Neural progenitor cell (in vitro differentiated cells): ENCODE data around the gene DZIP1L. TPM values are rescaled to one million over a fixed set of nuclear protein-coding genes. Genes with fewer than 3 reads are reported as not detected.

ENCODE experiments used
- DNase-seq: peaks from one replicate; pipeline ENCODE4 v3.0.0-alpha.2; 2016; ENCODE audit warnings: low spot score
- H2AFZ ChIP-seq: fragments of 200-600 bp; sonication (generic); replicated peaks from 2 replicates; pipeline ENCODE4 v1.6.1; 2016; ENCODE audit warnings: antibody characterized with exemption
- H3F3A ChIP-seq: fragments of 200-600 bp; sonication (generic); 2 replicates; pipeline ENCODE4 v1.6.1; 2016; ENCODE audit warnings: antibody characterized with exemption, low read depth
- H3K27ac ChIP-seq: fragments of 200-600 bp; sonication (generic); 2 replicates; pipeline ENCODE4 v1.5.1; 2016; ENCODE audit warnings: mild to moderate bottlenecking
- H3K27me3 ChIP-seq: fragments of 200-600 bp; sonication (generic); 2 replicates; pipeline ENCODE4 v1.6.1; 2016; ENCODE audit warnings: mild to moderate bottlenecking, moderate library complexity
- H3K36me3 ChIP-seq: fragments of 200-600 bp; sonication (generic); 2 replicates; pipeline ENCODE4 v1.5.1; 2016
- H3K4me1 ChIP-seq: fragments of 200-600 bp; sonication (generic); 2 replicates; pipeline ENCODE4 v1.6.1; 2016; ENCODE audit warnings: mixed run types
- H3K4me2 ChIP-seq: fragments of 200-600 bp; sonication (generic); 2 replicates; pipeline ENCODE4 v1.6.1; 2016
- H3K4me3 ChIP-seq: fragments of 200-600 bp; sonication (generic); 2 replicates; pipeline ENCODE4 v1.5.1; 2016
- H3K79me2 ChIP-seq: fragments of 200-600 bp; sonication (generic); 2 replicates; pipeline ENCODE4 v1.6.1; 2016; ENCODE audit warnings: low read depth
- H3K9ac ChIP-seq: fragments of 200-600 bp; sonication (generic); 2 replicates; pipeline ENCODE4 v1.6.1; 2016
- H3K9me3 ChIP-seq: fragments of 200-600 bp; sonication (generic); 2 replicates; pipeline ENCODE4 v1.5.1; 2016; ENCODE audit warnings: low read depth
- H4K20me1 ChIP-seq: fragments of 200-600 bp; sonication (generic); 2 replicates; pipeline ENCODE4 v1.6.1; 2016; ENCODE audit warnings: low read depth
- H3K27ac Mint-ChIP-seq: 3 replicates; pipeline ENCODE4 v1.8.0; 2021; ENCODE audit warnings: mixed read lengths
- H3K27me3 Mint-ChIP-seq: 2 replicates; pipeline ENCODE4 v1.8.0; 2022; ENCODE audit warnings: low read depth, mild to moderate bottlenecking, inconsistent platforms, moderate library complexity, mixed read lengths; ENCODE audit not compliant: insufficient read depth
- H3K36me3 Mint-ChIP-seq: 3 replicates; pipeline ENCODE4 v1.8.0; 2021; ENCODE audit warnings: mixed read lengths
- H3K4me1 Mint-ChIP-seq: 3 replicates; pipeline ENCODE4 v1.8.0; 2021; ENCODE audit warnings: mixed read lengths
- H3K4me3 Mint-ChIP-seq: 3 replicates; pipeline ENCODE4 v1.8.0; 2021; ENCODE audit warnings: mild to moderate bottlenecking, moderate library complexity, mixed read lengths
- H3K9me3 Mint-ChIP-seq: 3 replicates; pipeline ENCODE4 v1.8.0; 2020; ENCODE audit warnings: mixed read lengths
- EZH2 ChIP-seq: fragments of 200-600 bp; sonication (generic); IDR thresholded peaks from 2 replicates; pipeline ENCODE4 v1.6.1; 2017; ENCODE audit warnings: antibody characterized with exemption, mild to moderate bottlenecking, moderate library complexity
- EZH2phosphoT487 ChIP-seq: fragments of 200-600 bp; sonication (generic); IDR thresholded peaks from 2 replicates; pipeline ENCODE4 v1.6.1; 2017; ENCODE audit warnings: antibody characterized with exemption
- total RNA-seq: library from RNA; depleted of rRNA; stranded (reverse); fragments of >200 nt; gene quantifications from 2 replicates; pipeline ENCODE4 v1.2.3, GENCODE V29; 2015; ENCODE audit warnings: low replicate concordance
- TF ChIP-seq, protein P1 (sequence below): fragments of 200-600 bp; sonication (generic); IDR thresholded peaks from 2 replicates; pipeline ENCODE4 v1.5.1; 2017; ENCODE audit warnings: antibody characterized with exemption, mild to moderate bottlenecking

Gene DZIP1L
- total RNA-seq, 1 donor from 2014 or later, result 10.4 TPM

DNA sequence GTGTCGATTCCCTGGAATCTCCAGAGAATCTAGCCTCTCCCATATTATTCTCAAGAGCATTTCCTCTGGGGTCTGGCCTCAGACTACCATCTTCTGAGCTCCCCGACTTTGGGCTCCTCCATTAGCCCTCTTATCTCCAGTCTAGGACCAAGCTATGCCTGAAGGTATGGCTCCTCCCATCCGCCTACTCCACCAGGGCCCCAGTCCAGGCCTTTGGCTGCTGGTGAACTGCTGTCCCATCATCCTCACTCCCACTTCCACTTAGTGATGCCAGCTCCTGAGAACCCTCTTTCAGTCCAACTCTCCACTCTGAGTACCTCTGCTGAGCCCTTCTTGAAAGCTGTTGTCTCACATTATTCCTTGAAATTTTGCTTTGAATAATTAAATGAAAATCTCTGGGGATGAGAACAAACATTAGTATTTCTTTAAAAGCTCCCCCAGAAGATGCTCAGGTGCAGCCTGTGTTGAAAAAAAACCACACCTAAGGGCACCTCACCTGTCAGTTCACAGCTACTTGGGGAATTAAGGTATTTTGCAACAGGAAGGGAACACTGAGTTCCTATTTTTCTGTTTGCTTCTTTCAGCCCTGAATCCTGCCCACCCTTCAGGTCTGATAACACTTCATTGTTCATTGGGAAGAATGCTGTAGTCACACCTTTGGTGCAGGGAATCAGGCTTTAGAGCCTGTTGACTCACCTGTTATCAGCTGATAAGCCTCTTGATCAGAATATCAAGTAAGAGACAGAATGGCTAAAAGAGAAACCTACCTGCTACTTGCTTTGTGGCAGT, 95.9 kb downstream of the DZIP1L start:
- H3K36me3 ChIP-seq, result no peaks in the 10 kb centered on the region
- Mint-ChIP-seq H3K27ac (no peak overlapping the region), H3K27me3 (peaks cover 3% of the 10 kb centered on the region), H3K36me3 (peaks cover 7% of the 10 kb centered on the region), H3K4me3 (no peak overlapping the region), H3K4me1 (no peaks in the 10 kb centered on the region), H3K9me3 (no peaks in the 10 kb centered on the region)
- no peaks in the 10 kb centered on the region for H3F3A ChIP-seq
- H3K4me1 ChIP-seq, result no peaks in the 10 kb centered on the region
- no peaks in the 10 kb centered on the region for H3K27me3 ChIP-seq
- no peaks in the 10 kb centered on the region for H3K79me2 ChIP-seq
- no peaks in the 10 kb centered on the region for H3K9me3 ChIP-seq
- H3K4me2 ChIP-seq, result no peak overlapping the region
- TF ChIP-seq, protein P1, sequence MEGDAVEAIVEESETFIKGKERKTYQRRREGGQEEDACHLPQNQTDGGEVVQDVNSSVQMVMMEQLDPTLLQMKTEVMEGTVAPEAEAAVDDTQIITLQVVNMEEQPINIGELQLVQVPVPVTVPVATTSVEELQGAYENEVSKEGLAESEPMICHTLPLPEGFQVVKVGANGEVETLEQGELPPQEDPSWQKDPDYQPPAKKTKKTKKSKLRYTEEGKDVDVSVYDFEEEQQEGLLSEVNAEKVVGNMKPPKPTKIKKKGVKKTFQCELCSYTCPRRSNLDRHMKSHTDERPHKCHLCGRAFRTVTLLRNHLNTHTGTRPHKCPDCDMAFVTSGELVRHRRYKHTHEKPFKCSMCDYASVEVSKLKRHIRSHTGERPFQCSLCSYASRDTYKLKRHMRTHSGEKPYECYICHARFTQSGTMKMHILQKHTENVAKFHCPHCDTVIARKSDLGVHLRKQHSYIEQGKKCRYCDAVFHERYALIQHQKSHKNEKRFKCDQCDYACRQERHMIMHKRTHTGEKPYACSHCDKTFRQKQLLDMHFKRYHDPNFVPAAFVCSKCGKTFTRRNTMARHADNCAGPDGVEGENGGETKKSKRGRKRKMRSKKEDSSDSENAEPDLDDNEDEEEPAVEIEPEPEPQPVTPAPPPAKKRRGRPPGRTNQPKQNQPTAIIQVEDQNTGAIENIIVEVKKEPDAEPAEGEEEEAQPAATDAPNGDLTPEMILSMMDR, result no peak
- TF ChIP-seq EZH2 (no peak), EZH2phosphoT487 (no peak)
- no peak overlapping the region for H2AFZ ChIP-seq
- H3K27ac ChIP-seq, result no peak overlapping the region
- H4K20me1 ChIP-seq, result no peaks in the 10 kb centered on the region
- H3K9ac ChIP-seq, result no peak overlapping the region
- H3K4me3 ChIP-seq, result no peak overlapping the region
- no peak for DNase-seq

DNA sequence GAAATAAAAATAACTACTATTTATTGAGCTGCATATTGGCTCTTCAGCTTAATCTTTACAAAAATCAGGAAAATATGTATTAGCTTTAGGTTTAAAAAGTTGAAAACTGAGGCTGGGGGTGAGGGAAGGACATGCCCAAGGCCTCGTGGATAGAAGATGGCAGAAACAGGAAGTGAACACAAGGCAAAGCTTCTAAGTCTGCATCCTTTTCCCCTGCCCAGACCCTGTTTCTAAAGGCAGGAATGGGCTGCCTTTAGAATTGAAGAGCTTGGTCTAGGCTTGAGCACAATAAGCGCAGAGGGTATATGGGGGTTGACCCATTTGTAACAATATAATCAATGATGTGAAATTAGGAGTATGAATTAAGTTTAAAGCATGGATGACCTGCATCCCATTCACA, 99.3 kb downstream of the DZIP1L start:
- Histone ChIP-seq H3K4me2 (no peak overlapping the region), H3K9ac (no peak overlapping the region), H3K4me3 (no peak overlapping the region), H3K36me3 (no peaks in the 10 kb centered on the region), H3K79me2 (no peaks in the 10 kb centered on the region), H3K9me3 (no peaks in the 10 kb centered on the region), H4K20me1 (no peaks in the 10 kb centered on the region), H3K27me3 (no peaks in the 10 kb centered on the region), H3K4me1 (no peaks in the 10 kb centered on the region), H3F3A (no peaks in the 10 kb centered on the region), H3K27ac (no peak overlapping the region), H2AFZ (no peak overlapping the region)
- Mint-ChIP-seq H3K4me1 (peaks cover 14% of the 10 kb centered on the region), H3K27ac (no peak overlapping the region), H3K9me3 (no peaks in the 10 kb centered on the region), H3K4me3 (no peak overlapping the region), H3K27me3 (peaks cover 6% of the 10 kb centered on the region), H3K36me3 (peaks cover 3% of the 10 kb centered on the region)
- DNase-seq, result no peak
- TF ChIP-seq, protein P1, result no peak
- TF ChIP-seq EZH2phosphoT487 (no peak), EZH2 (no peak)

DNA sequence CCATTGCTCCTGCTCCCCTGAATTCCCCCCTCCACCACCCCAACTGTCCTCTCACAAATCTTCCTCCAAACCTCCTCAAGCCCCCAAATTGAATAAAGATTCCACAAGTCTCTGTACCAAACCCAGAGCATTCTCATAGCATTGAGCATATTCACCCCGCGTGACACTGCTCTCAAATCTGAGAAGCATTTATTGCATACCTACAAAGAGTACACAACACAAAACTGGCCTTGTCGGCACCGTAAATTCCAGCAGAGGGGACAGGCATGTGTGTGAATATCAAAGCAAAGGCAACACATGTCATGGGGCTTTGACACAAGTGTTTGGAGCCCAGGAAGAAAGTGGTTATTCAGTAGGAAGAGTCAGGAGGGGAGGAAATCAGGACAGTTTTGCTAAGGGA, 102.9 kb downstream of the DZIP1L start:
- H3K4me1 ChIP-seq, result no peaks in the 10 kb centered on the region
- TF ChIP-seq, protein P1, result no peak
- TF ChIP-seq EZH2, result no peak
- no peak for TF ChIP-seq EZH2phosphoT487
- peaks cover 6% of the 10 kb centered on the region for H3K27me3 Mint-ChIP-seq
- H3K4me2 ChIP-seq, result no peak overlapping the region
- no peak overlapping the region for H3K27ac ChIP-seq
- no peaks in the 10 kb centered on the region for H4K20me1 ChIP-seq
- H3K27ac Mint-ChIP-seq, result no peak overlapping the region
- no peaks in the 10 kb centered on the region for H3F3A ChIP-seq
- H2AFZ ChIP-seq, result no peak overlapping the region
- H3K4me3 Mint-ChIP-seq, result no peak overlapping the region
- no peak for DNase-seq
- peaks cover 16% of the 10 kb centered on the region for H3K4me1 Mint-ChIP-seq
- H3K79me2 ChIP-seq, result no peaks in the 10 kb centered on the region
- no peak overlapping the region for H3K4me3 ChIP-seq
- no peaks in the 10 kb centered on the region for H3K36me3 Mint-ChIP-seq
- H3K9me3 ChIP-seq, result no peaks in the 10 kb centered on the region
- no peaks in the 10 kb centered on the region for H3K36me3 ChIP-seq
- no peaks in the 10 kb centered on the region for H3K27me3 ChIP-seq
- no peaks in the 10 kb centered on the region for H3K9me3 Mint-ChIP-seq
- H3K9ac ChIP-seq, result no peak overlapping the region

Other genes starting within 250 kb of the DZIP1L start
- not detected in 2 replicates for gene CLDN18, start 105.4 kb downstream of the DZIP1L start, total RNA-seq
- gene A4GNT, start 16.8 kb upstream of the DZIP1L start, total RNA-seq, result not detected in 2 replicates
- 20.2 and 32.1 TPM in 2 replicates for gene DBR1, start 59.3 kb upstream of the DZIP1L start, total RNA-seq
- gene ARMC8, start 71.7 kb upstream of the DZIP1L start, total RNA-seq, result 61.9 and 80.3 TPM in 2 replicates
- gene NME9, start 214.2 kb upstream of the DZIP1L start, total RNA-seq, result 1.1 and 2.2 TPM in 2 replicates
- gene MRAS, start 233.0 kb upstream of the DZIP1L start, total RNA-seq, result 11.2 and 17.2 TPM in 2 replicates